Globus pallidus (tissue), 1 donor: ENCODE results near the gene PRR22.

Experiments used
- DNase-seq: peaks from one replicate; pipeline ENCODE4 v3.0.0-alpha.2; 2015; ENCODE audit warnings: low spot score

The PRR22 gene

DNA sequence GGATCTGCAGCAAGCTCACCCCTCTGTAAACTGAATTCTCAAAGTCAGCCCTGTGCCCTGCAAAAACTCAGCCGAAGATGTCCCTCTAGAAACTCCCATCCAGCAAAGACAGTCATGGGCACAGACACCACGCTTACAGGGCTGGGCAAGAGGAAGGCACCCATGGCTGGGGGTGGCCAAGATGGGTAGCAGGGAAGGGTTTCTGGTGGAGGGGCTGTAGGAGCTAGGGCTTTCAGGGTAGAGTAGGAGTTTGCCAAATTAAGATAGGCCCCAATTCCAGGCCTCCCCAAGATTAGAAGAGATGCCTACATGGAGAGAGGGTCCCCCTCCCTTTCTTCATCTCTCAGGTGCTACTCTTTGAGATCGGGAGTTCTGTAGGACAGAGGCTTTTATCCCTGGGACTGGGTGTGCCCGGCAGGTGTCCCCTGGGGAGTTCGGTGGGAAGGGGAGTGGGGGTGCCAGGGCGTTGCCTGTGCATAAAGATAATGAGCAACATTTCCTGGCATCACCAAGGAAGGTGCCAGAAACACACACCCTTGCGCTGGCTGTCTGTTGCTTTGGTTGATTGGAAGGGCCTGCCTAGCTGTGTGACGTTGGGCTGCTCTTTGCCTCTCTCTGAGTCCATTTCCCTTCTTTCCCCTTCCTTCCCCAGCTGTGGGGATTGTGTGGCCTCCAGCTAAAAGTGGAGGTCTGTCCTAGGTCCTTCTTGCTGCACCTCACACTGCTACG is 29.7 kb upstream of the PRR22 start:
- no peak for DNase-seq

DNA sequence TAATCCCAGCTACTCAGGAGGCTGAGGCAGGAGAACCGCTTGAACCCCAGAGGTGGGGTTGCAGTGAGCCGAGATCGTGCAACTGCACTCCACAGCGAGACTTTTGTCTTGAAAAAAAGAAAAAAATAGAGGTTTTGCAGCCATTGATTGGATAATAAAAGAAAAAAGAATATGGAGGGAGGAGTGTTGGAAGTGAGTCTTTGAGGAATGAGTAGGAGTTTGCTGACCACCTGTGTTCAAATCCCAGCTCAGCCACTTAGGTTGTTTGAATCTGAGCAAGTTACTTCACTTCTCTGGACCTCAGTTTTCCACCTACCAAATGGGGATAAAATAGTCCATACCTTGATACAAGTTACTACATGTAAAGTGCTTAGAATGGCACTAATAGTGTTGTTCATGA is 26.6 kb upstream of the PRR22 start:
- no peak for DNase-seq

DNA sequence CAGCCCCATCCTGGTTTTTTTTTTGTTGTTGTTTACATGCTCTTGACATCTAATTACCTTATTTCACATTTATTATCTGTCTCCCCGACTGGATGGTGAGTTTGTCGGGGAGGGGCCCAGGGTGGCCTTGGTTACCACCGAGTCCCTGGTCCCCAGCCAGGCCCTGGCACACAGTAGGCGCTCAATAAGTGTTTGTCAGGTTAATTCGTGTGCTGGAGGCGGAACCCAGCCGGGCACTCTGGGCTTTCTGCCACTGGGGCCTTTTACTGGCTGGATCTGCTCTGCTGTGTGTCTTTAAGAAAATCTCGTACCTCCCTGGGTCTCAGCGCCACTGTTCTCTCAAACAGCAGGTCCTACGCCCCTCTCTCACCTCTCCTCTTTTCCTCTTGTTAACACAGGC is 24.9 kb upstream of the PRR22 start:
- DNase-seq, result no peak

DNA sequence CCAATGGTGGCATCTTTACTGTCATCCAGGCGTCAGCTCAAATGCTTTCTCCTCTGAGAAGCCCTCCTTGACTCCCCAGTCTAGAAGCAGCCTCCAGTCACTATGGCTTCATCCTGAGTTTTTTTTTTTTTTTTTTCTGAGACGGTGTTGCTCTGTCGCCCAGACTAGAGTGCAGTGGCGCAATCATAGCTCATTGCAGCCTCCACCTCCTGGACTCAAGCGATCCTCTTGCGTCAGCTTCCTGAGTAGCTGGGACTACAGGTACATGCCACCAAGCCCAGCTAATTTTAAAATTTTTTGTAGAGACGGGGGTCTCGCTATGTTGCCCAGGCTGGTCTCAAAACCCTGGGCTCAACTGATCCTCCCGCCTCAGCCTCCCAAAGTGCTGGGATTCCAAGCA is 24.5 kb upstream of the PRR22 start:
- no peak for DNase-seq

DNA sequence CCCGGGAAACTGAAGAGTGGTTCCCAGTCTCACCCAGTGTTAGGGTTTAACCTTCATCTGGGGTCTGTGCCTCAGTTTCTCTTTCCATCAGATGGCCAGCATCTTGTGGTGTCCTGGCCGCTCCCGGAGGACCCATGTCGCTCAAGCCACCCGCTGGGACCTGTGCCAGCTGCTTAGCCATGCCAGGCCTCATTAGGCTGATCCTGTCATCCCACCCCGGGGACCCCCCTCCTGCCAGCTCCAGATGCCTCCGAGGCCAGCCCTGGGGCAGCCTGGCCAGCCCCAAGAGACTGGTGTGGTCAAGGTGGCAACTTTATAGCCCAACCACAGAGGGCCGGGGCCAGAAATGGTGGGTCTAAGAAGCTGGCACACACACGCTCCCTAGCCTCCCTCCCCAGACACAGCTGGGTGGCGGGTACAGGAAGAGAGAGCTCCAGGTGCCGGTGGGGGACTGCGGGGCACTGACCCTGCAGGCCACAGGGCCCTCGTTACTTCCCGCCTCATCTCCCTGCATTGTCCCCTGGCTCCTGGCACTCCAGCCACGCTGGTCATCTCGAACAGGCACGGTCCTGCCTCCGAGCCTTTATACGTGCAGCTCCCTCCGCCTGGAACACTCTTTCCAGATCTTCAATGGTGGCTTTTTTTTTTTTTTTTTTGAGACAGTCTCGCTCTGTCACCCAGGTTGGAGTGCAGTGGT is 23.7 kb upstream of the PRR22 start:
- DNase-seq, result no peak

DNA sequence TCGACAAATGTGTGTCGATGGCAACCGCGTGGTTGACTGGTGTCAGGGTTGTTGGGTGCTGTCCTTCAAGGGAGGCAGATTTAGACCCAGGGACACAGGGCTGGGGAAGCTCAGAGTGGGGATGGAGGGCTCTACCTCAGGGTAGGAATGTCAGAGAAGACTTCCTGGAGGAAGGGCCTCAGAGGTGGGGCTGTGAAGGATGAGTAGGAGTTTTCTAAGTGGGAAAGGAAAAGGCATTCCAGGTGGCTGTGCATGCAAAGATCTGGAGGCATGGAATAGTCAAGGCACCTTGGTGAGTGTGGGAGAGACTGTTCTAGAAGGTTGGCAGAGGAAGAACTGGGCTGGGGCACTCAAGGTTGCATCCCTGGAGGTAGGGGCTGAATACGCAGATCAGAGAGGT is 22.4 kb upstream of the PRR22 start:
- no peak for DNase-seq

DNA sequence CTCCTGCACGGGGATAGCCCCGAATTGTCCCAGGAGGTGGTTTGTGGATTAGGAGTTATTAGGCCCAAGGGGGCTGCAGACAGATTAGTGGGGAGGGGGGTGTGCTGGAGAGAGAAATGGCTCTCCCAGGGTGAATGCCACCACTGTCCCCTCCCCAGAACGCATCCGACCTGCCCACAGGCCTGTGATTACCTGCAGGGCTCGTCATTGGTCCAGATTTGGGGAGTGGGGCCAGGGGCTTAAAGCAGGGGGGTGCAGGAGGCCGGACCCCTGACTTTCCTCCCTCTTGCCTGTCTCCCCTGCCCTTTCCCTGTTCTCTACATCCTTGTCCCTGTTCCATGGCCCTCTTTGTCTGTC is 21.6 kb upstream of the PRR22 start:
- no peak for DNase-seq

DNA sequence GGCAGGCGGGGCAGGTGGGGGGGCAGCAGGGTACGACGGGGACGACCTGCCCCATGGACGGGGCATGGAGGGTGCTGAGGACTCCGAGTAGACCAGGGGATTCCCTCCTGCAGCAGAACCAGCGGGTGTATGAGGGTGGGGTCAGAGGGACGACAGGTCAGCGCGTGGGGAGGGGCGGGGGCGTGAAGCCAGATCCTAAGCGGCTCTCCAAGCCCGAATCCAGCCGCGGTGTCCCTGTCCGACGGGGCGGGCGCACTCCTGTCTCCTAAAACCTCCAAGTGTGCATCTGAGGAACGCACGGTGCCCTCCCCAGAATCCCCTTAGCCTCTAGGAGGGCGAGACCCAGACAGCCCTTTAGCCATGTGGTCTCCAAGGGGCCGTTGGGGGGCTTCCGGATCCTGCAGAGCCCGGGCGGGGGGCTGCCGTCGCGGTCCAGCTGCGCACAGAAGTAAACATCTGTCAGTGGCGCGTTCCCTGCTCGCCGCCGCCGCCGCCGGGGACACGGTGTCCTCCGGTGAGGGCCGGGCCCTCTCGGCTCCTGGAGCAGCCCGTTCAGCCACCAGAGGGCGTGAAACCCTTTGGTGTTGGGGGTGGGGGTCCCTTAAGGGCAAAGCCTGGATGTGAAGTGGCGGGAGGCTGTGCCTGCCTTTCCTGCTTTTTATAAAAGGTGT is 21.1 kb upstream of the PRR22 start:
- DNase-seq, result no peak

DNA sequence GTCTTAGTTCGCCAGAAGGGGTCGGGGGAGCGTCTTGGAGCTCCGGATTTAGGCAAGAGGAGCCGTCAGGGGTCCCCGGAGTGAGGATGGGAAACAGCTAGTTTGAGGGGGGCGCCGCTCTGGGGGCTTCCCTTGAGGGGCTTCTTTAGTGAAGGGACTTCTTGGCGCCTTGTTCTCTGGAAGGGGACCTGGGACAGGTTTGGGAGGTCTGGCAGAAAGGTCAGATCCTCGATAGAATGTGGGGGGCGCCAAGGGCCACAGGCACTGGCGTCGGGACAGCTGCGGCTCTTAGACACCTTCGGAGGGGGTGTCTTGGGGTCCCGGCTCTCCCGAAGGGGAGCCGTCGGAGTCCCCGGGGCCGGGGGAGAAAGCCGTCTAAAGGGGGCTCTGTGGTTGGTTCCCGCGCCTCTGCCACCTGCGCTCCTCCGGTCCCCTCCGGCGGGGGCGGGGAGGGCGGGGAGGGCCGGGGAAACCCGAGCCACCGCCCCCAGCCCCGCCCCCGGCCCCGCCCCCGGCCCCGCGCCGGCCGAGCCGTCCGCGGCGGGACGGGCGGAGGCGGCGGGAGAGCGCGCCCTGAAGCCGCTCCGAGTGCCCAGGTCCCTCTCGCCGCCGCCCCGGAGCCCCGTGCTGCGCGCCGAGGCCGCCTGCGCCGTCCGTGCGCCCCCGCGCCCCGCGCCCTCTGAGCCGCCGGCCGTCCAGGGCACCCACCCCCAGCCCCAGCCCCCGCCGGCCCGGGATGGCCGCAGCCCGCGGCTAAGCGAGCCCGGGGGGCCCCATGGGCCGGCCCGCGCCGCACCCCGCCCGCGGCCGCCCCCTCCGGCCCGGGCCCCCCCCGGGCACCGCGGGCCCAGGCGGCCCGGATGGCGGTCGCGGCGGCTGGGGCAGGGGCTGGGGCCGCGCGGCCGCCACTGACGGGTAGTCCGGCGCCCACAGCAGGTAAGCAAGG is 20.2 kb upstream of the PRR22 start, which contains the start of gene NRTN:
Gene NRTN (plus strand): TSS at position 552 of the 946 bp plus-strand sequence. CDS start 19,099 bp downstream, outside the sequence.
- DNase-seq, result no peak

DNA sequence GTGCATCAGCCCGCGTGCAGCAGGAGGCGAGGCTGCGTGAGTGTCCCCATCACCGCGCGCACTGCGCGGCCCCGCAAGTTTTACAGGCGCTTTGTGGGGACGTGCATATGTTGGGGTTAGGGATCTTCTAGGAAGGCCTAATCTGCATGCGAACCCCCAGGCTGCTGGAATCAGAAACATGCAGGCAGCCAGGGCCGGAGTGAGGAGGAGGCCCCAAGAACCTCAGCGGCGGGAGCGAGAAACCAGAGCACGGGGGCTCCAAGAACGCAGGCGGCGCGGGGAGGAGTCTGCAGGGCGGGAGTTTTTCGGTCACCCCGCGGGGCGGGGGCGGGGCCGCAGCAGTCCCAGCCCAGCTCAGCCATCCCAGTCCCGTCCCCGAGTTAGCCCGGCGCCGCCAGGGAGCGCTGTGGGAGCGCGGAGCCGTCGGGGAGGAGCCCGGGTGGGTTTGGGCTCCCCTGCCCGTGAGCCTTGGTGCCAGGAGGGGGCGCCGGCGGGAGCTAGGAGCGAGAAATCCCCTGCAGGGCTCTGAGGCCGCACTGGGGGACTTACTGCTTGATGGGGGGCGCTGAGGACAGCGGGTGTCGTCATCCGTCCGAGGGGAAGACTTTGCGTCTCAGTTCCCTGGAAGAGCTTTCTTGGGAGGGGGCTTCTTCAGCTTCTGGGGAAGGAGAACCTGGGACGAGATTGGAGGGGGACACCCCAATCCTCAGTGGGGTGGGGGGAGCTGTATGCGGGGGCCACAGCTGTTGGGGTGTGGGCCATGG is 19.4 kb upstream of the PRR22 start:
- no peak for DNase-seq

DNA sequence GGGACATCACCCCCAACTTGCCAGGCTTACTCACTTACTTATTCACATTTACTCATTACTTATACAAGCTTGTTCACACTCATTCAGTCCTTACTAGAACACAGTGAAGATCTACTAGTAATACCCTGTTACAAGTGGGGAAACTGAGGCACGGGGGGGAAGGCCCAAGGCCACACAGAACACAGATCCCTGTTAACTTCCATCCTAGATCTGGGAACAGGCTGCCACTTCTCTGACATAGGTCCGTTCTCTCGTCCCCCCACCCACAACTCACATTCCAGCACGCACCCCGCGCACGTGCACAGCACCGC is 18.9 kb upstream of the PRR22 start:
- DNase-seq, result no peak

DNA sequence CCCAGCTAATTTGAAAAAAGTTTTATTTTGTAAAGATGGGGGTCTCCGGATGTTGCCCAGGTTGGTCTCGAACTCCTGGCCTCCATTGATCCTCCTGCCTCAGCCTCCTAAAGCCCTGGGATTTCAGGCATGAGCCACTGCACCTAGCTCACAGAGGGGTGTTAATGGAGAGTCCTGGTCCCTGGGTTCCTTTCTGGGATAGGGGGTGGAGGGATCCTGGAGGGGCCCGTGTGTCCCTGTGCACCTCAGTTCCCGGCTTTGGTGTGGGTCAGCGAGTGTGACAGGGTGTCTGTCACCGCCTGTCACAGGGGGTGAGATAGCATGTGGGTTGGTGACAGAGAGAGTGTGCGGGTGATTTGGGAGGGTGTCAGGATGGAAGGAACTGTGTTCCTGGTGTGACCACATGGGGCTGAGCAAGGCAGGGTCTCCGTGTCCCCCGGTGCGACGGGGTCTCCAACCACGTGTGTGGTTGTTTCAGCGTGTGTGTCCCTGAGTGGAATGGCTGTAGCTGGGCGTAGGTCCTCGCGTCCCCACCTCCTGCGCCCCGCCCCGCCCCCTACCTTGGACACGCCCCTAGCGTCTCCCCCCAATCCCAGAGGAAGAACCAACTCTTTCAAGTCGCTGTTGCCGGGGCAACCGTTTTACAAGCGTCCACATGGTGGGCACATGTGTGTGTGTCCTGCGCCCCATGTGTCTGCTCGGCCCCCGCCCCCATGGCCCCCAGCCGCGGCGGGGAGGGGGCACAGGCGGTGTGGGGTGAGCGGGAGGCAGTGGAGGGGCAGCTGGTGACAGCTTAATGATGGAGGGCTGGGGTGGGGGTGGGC is 17.5 kb upstream of the PRR22 start:
- DNase-seq, result no peak

DNA sequence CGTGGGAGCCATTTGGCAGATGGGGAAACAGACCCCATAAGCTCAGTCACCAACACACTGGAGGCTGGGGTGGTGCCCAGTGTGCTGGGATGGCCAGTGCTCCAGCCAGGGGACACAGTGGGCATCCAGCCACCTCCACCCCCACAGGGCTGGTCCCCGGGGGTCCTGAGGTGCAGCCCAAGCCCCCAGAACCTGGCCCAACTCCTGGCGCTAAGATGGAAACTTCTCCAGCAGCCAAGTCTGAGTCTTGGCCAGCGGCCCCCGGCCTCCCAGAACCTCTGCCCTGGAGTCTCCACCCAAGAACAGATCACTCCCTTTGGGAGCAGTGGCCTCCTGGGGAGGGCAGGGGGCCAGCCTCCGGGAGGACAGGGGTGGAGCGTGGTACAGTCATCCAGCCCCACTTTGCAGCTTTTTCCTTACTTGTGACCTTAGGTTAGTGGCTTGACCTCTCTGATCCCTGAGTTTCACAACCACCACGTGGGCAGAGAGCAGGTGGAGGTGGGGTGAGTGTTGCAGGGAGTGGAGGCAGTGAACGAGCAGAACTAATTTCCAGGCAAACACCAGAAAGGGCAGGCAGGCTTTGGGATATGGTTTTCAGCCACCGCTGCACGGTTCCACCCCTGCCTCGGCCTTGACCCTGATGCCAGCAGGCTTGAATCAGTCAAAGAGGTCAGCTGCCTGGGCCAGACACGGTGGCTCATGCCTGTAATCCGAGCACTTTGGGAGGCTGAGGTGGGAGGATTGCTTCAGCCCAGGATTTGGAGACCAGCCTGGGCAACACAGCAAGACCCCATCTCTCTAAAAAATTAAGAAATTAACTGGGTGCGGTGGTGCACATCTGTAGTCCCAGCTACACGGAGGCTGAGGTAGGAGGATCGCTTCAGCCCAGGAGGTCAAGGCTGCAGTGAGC is 16.1 kb upstream of the PRR22 start:
- DNase-seq, result no peak

DNA sequence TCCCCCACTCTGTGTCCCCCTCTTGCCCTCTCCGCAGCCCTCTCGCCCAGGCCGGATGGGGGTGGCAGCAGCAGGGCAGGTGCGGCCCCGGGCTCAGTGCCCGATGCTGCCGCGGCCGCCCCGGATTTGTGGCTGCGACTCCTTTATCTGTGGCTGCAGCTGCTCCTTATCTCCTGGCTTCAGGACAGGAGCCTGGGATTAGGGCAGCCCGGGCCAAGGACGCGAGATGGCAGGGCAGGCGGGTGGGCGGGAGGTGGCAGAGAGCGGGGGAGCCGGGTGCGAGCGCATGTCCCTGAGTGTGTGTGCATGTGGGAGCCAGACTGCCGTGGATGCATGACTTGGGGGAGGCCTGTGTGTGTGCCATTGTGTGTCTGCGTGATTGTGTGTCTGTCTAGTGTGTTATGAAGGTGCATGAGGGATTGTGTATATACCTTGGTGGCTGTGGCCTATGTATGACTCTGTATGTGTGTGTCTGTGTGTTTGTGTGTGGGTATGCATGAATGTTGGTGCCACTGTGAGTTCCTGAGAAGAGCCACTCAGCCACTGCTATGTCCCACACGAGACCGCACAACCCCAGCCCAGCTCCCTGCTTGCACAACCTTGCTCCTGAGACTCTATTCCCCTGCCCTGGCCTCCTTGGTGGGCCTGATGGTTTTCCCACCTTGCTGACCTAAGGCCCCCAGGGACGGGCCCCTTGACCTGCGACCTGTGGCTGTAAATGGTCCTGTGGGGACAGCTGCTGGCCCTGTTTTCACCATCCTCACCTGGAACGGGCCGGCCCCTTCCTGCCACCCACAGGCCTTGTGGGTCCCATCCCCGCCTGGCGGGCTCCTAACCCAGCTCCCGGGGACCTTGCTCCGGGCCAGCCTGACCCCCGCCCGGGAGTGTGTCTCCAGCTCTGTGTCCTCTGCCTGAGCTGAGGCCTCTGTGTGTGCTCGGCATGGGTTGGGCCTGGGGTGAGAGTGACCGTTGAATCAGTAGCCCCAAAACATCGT is 15.0 kb upstream of the PRR22 start:
- DNase-seq, result no peak

DNA sequence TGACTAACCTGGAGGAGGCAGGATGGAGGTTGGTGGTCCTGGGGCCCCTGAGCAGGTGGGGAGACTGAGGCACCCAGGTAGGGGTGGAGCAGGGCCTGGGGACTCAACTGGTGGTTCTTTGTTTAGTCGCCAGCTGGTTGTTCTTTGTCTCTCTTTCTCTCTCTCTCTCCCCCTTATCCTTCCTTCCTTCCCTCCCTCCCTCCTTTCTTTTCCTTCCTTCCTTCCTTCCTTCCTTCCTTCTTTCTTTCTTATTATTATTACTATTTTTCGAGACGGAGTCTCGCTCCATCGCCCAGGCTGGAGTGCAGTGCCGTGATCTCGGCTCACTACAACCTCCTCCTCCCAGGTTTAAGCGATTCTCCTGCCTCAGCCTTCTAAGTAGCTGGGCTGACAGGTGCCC is 13.7 kb upstream of the PRR22 start:
- no peak for DNase-seq

DNA sequence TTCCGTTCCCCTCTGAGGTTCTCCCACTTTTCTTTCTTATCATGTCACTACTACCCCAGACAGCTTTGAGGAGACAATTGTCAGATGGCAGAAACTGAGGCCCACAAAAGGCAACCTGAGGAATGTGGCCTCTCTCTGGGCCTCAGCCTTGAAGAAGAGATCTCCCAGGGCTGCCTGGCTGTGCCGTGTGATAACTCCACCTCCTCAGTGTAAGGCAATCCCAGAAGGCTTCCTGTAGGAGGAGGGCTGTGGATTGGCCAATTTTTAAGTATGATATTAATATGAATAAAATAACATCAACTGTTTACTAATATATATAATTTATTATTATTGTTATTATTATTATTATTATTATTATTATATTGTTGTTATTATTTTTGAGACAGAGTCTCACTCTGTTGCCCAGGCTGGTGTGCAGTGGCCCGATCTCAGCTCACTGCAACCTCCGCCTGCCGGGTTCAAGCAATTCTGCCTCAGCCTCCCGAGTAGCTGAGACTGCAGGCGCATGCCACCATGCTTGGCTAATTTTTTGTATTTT is 10.9 kb upstream of the PRR22 start:
- DNase-seq, result no peak

DNA sequence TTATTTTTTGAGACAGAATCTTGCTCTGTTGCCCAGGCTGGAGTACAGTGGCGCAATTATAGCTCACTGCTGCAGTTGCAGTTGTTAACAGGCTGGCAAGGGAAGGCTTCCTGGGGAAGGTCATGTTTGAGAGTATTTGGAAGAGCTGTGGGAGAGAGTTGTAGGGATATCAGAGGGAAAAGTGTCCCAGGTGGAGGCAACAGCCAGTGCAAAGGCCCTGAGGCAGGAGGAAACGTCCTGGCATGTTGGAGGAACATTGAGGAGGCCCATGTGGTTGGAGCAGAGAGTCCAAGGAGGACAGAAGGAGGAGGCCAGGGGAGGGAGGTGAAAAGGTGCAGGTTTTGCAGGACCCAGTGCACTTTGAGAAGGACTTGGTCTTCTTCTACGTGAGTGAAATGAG is 8.6 kb upstream of the PRR22 start:
- no peak for DNase-seq

DNA sequence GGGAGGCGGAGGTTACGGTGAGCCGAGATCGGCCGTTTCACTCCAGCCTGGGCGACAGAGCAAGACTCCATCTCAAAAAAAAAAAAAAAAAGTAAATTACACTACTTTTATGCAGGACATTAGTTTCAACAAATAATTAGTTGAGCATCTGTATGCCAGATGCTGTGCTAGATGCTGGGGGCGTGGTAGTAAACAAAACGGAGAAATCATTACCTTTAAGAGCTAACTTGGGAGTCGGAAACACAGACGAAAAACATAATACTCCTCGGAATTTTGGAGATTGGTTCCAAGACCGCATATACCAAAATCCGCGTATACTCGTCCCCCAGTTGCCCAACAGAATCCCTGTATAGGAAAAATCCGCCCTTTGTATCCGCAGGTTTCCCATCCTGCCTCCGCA is 7.7 kb upstream of the PRR22 start:
- DNase-seq, result no peak
